HG03135 (cell line): Measurements from ENCODE around the gene LEFTY2.
A peak's percentile ranks its signal among the peaks of the same experiment; 100 is the strongest.
"Not testable (repeated sequence)": the region's sequence is repeated elsewhere in the genome, so short reads cannot be mapped to it uniquely, and the experiment has no call there.

Experiments used
- ATAC-seq: cut with Tn5 transposase; IDR thresholded peaks from one replicate; pipeline ENCODE4 v1.9.1; 2021; ENCODE audit warnings: mild to moderate bottlenecking, moderate library complexity; ENCODE audit not compliant: unreplicated experiment

Gene LEFTY2

GRCh38 chr1:225908013-225908640, 32.9 kb downstream of the LEFTY2 start:
- ATAC-seq = no peak

DNA sequence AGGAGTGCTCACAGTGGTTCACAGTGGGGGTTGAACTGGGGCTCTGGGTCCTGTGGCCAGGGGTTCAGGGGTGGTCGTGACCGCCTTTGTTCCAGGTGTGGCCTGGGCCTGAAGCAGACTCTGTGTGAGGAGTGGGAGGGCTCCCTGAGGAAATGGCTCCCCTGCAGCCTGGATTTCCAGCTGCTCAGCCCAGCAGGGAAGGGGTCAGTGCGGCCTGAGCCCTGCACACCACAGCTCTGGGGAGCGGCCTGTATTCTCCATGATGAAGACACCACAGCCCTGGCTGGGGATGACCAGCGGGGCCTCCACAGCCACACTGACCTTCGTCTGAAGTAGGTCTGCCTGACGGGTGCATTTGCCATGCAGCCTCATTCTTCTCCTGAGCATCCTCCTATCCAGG, 33.7 kb downstream of the LEFTY2 start:
- ATAC-seq = no peak

GRCh38 chr1:225906467-225906866, 34.6 kb downstream of the LEFTY2 start:
- no peak for ATAC-seq

- ATAC-seq = no peak
Observed at GRCh38 chr1:225903623-225904022, 37.4 kb downstream of the LEFTY2 start.

GRCh38 chr1:225899044-225899925, 41.7 kb downstream of the LEFTY2 start:
- no peak for ATAC-seq

DNA sequence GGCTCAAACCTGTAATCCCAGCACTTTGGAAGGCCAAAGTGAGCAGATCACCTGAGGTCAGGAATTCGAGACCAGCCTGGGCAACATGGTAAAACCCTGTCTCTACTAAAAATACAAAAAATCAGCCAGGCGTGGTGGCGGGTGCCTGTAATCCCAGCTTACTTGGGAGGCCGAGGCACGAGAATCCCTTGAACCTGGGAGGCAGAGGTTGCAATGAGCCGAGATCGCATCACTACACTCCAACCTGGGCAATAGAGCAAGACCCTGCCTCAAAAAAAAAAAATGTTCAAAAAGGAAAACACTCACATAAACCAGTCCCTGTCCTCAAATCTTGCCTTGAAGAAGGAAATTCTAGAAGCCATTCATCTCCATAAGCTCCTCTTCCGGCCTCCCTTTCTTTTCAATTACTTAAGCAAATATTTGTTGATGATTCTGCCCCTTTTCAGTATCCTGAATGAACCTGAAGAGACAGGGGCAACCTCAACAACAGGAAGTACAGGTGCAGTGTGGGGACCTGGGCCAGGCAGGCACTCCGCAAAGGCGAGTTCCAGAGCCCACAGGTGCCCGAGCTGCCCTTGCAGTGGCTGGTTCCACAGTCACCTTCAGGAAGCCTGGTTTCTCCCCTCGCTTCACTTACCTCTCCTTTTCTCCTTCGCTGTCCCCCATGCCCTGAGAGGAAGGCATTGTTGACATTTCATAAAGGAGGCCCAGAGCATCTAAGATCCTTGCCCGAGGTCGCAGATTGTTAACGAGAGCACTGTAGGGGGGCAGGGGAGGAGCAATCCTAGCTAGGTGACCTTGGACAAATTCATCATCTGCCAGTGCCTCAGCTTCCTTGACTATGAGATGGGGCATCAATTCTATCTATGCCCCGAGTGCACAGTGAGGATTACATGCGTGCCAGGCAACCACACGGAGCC, 43.2 kb downstream of the LEFTY2 start:
- ATAC-seq = no peak

DNA sequence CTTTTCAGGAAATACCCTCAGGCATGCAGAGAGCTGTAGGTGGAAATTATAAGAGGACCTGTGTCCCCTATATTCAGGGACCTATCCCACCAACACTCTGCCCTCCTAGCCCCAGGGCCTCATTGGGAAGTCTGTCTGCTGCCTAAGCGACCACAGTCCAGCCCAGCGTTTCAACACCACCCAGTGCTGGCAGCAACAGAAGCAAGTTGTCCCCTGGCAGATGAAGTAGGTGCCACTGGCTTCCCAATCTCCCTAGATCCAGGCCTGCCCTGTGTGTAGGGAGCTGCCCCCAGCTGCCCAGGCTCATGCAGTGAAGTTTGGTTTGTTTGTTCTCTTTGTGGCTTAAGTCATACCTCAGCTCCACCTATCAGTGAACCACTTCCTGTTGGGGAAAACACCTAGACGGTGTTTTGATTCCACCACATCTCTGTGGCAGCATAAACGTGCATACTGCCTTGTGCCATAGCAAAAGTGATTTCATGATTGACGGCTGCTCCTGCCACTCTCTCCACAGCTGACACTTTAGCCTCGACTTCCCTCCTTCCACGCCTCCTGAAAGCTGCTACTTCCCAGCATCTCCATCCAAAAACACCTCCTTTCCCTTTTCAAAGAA, 44.0 kb downstream of the LEFTY2 start:
- ATAC-seq = peak; percentile 100

- no peak for ATAC-seq
Observed at GRCh38 chr1:225896494-225896893, 44.5 kb downstream of the LEFTY2 start.

- no peak for ATAC-seq
Observed at GRCh38 chr1:225892307-225892706, 48.7 kb downstream of the LEFTY2 start.

DNA sequence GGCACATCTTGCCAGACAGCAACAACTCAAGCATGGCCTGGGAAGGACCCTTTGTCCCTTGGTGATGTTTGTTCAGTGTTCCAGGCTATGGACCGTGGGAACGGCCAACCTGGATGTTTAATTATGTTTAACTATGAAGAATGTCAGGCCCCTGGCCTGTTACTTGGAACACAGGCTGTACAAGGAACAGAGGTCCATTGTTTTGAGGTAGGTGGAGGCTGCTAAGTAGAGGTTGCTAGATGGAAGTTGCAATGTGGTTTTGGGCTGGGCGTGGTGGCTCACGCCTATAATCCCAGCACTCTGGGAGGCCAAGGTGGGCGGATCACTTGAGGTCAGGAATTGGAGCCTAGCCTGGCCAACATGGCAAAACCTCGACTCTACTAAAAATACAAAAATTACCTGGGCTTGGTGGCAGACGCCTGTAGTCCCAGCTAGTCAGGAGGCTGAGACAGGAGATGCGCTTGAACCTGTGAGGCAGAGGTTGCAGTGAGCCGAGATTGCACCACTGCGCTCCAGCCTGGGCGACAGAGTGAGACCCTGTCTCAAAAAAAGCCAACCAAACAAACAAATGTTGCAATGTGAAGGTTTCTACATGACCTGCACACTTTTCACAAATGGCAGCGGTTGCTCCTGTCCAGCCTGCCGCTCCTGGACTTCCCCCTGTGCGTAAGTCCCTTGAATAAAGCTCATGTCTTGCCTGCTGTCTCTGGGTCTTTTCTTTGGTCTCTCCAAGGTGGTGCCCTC, 49.6 kb downstream of the LEFTY2 start:
- ATAC-seq = no peak

DNA sequence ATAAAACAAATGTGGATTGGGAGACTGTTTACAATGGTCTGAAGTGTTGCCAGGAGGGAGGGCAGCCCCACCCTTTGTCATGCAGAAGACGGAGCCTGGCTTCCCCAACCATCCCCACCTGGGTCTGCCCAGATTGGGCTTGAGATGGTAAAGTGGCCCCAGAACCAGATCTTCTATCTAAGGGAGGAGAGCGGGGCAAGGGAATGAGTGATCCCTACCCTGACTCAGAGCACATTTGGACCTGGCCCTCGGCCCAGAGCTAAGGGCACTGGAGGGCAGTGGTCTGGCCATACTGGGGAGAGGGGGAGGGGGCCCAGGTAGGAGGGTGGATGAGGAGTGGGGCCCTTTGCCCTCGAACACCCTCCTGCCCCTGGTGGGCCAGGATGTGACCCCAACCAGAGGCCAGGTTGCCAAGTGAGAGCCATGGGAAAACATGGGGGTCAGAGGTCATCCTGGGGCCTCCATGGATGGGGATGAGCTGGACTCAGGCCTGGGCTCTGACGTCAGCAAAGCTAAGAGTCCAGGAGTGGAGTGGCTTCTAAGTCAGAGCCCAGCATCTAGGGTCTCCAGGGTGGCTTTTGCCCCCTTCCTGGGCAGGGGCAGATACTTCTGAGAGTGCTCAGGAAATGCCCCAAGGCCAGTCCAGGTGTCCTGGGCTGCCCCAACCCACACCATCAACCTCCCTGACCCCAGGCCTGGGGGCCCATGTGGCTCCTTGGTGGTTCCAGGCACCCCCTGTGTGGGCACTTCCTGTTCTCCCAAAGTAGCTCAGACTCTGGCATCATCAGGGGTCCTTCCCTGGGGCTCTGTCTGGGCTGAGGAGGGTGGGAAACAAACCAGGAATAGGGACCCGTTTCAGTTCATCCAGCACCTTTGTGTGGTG, 50.4 kb downstream of the LEFTY2 start:
- ATAC-seq = no peak

- ATAC-seq = no peak
Observed at GRCh38 chr1:225889743-225890142, 51.3 kb downstream of the LEFTY2 start.

DNA sequence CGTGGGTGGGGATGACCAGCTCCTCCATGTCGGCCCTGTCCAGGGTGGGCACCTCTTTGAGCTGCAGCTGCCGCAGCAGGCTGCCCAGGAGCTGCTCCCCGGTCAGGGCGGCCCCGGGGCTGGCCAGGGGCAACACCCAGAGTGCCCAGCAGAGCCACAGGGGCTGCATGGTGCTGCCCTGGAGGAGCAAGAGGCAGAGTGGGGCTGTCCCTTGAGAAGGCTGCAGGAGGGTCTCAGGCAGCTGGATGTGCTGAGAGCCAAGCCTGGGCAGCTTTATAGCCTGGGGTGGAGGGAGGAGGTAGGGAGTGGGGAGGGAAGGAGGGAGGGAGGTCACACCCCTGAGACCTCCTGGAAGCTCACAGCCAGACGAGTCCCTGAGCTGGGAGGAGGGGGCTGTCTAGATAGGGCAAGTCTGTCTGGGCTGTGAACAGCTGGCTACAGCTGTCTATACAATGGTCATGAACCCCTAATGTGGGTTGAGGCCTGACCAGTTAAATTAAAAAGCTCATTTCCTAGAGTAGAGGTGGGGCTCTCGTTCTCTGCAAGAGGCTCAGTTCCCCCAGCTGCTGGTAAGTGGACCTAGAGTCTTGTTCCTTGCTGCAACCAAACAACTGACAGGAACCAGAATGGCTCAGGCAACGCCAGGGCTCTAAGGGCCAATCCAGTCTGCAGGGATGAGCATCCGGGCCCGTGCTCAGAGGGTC, 52.0 kb downstream of the LEFTY2 start, which contains the start of gene LEFTY1:
Gene LEFTY1 (minus strand): TSS at position 249 of the 704 bp plus-strand sequence. CDS start 80 bp downstream, at position 169.
- ATAC-seq = no peak

- no peak for ATAC-seq
Observed at GRCh38 chr1:225888289-225888897, 52.6 kb downstream of the LEFTY2 start.

DNA sequence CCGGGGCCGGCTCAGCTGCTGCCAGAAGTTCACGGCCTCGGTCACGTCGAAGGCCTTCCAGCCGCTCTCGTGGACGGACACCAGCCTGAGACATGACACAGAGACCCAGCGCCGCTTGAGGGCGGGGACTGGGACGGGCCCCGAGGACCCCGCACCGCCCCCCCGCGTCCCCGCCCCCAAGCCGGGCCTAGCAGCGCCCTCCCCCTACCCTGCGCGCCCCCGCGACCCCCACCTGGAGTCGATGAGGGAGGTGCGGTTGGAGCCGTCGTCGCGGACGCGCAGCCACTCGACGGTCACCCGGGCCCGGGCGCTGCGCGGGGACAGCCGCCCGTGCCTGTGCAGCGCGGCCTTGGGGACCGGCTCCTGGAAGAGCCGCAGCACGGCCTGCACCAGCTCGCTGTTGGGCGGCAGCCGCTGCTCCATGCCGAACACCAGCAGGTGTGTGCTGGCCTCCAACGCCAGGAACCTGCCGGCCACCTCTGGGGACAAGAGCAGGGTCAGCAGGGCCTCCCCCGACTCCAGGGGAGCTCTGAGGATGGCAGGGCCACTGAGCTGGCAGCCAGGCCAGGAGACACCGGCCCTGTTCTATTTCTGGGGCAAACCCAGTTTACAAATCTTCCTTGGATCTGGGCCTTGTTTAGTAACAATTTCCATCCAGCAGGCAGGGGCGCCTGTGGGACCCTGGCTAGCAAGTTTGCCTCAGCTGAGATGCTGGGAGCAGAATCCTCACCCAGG, 53.3 kb downstream of the LEFTY2 start:
- not testable (repeated sequence) for ATAC-seq

DNA sequence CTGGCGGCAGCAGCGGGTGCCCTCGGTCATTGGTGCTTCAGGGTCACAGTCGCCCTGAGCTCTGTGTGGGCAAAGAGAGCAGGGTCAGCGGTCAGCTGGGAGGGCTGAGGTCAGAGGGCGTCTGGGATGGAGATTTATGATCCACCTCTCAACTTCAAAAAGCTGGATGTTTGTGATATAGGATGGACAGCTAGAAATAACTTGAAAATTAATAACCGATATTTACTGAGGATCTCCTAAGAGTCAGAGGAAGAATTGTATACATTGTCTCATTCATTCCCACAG, 54.0 kb downstream of the LEFTY2 start:
- no peak for ATAC-seq
